K562 (cell line): ENCODE measurements around the gene NUP155. TPM values are rescaled to one million over a fixed set of nuclear protein-coding genes. Genes with fewer than 3 reads are reported as not detected.

Source experiments
- ATAC-seq: fragments of 200-7000 bp; cut with Tn5 transposase; 3 replicates; pipeline ENCODE4 v1.9.1; 2020; ENCODE audit warnings: moderate library complexity
- BruUV-seq: library from RNA; stranded (reverse); fragments of 400-500 nt; replicated peaks from 2 replicates; lab custom pipeline; 2021; lab: Mats Ljungman, UMichigan
- CTCF ChIA-PET: fragments of 300-600 bp; formaldehyde crosslinking; extraction: SDS; loops from one replicate; lab custom pipeline; 2021; ENCODE audit warnings: low intra/inter-chr PET ratio; lab: Yijun Ruan, JAX
- POLR2A ChIA-PET: fragments of 300-600, 350-650 bp; sonication (Branson Sonifier 250); formaldehyde crosslinking; extraction: SDS; loops from one replicate; lab custom pipeline; 2021; ENCODE audit warnings: antibody characterized with exemption, inconsistent platforms; lab: Yijun Ruan, JAX
- DNase-seq, 4 experiments: peaks; one replicate each; pipeline versions ENCODE4 v3.0.0 to v3.0.0-alpha.2; 2011 to 2018; ENCODE audit warnings: low spot score in 3 of 4, mixed read lengths in 3 of 4; ENCODE audit errors: extremely low read depth in 1 of 4
- FAIRE-seq: peaks from 2 replicates; lab custom pipeline; 2011; peaks lifted over from hg19 to GRCh38; lab: Jason Lieb, UNC
- H2AFZ ChIP-seq: 2 replicates; pipeline ENCODE4 v1.6.0; 2011; ENCODE audit warnings: low read depth, low read length, control low read depth, inconsistent platforms
- H3K27ac ChIP-seq: fragments of 200-600 bp; 3 replicates; pipeline ENCODE4 v1.8.0; 2011; ENCODE audit warnings: low read depth, mild to moderate bottlenecking, control low read depth, inconsistent platforms, low read length, moderate library complexity, mixed read lengths; ENCODE audit errors: extremely low read depth
- H3K27me3 ChIP-seq, 2 experiments: fragments of 300-600 bp in 1 of 2; 2 replicates in 1 of 2; 3 replicates in 1 of 2; pipeline versions ENCODE4 v1.6.0 to v1.8.0; 2011; ENCODE audit warnings: inconsistent platforms in 2 of 2, low read length in 2 of 2, mild to moderate bottlenecking in 1 of 2, mixed read lengths in 1 of 2, moderate library complexity in 1 of 2; ENCODE audit not compliant: control insufficient read depth in 2 of 2, insufficient read depth in 2 of 2
- H3K36me3 ChIP-seq: fragments of 300-600 bp; 3 replicates; pipeline ENCODE4 v1.8.0; 2011; ENCODE audit warnings: mild to moderate bottlenecking, low read length, inconsistent platforms; ENCODE audit not compliant: control insufficient read depth, insufficient read depth
- H3K4me1 ChIP-seq, 2 experiments: fragments of 200-600 bp in 1 of 2; replicated peaks in 1 of 2; 2 replicates in 1 of 2; 3 replicates in 1 of 2; pipeline versions ENCODE4 v1.5.1 to v1.8.0; 2011; ENCODE audit warnings: inconsistent platforms in 2 of 2, low read length in 2 of 2, mild to moderate bottlenecking in 1 of 2, mixed read lengths in 1 of 2, moderate library complexity in 1 of 2; ENCODE audit not compliant: control insufficient read depth in 2 of 2, insufficient read depth in 2 of 2
- H3K4me2 ChIP-seq: 2 replicates; pipeline ENCODE4 v1.6.1; 2011; ENCODE audit warnings: low read length, control low read depth, inconsistent platforms, mixed read lengths; ENCODE audit not compliant: insufficient read depth
- H3K4me3 ChIP-seq: fragments of 200-600 bp; sonication (generic), shearing (Covaris generic); 2 replicates; pipeline ENCODE4 v1.5.1; 2016; ENCODE audit warnings: control low read depth, inconsistent platforms
- H3K79me2 ChIP-seq: fragments of 200-600 bp; 3 replicates; pipeline ENCODE4 v1.8.0; 2011; ENCODE audit warnings: low read length, inconsistent platforms; ENCODE audit not compliant: control insufficient read depth, insufficient read depth
- H3K9ac ChIP-seq, 2 experiments: 2 replicates each; pipeline versions ENCODE4 v1.6.0 to v1.6.1; 2011; ENCODE audit warnings: low read depth in 2 of 2, low read length in 2 of 2, control low read depth in 1 of 2, inconsistent platforms in 1 of 2, mild to moderate bottlenecking in 1 of 2, mixed read lengths in 1 of 2; ENCODE audit not compliant: insufficient read depth in 1 of 2
- H3K9me1 ChIP-seq: one replicate; pipeline ENCODE4 v1.6.0; 2011; ENCODE audit warnings: inconsistent platforms, mild to moderate bottlenecking, low read length, moderate library complexity; ENCODE audit not compliant: control insufficient read depth, insufficient read depth
- H3K9me3 ChIP-seq: replicated peaks from 2 replicates; pipeline ENCODE4 v1.5.1; 2011; ENCODE audit warnings: low read depth, low read length, inconsistent platforms; ENCODE audit not compliant: control insufficient read depth, insufficient read depth
- H4K20me1 ChIP-seq: replicated peaks from 2 replicates; pipeline ENCODE4 v1.6.1; 2011; ENCODE audit warnings: low read length, inconsistent platforms, mixed read lengths; ENCODE audit not compliant: control insufficient read depth, insufficient read depth
- CAMTA2 ChIP-seq: fragments of 250-450 bp; sonication (Bioruptor Pico); conservative IDR thresholded peaks from 2 replicates; pipeline ENCODE4 v1.5.1; 2022
- CCAR2 ChIP-seq: fragments of 200-400 bp; formaldehyde crosslinking; IDR thresholded peaks from 2 replicates; pipeline ENCODE4 v1.6.1; 2017; ENCODE audit warnings: mild to moderate bottlenecking, low read depth, low read length
- FOXK2 ChIP-seq, 2 experiments: fragments of 450-650 bp; IDR thresholded peaks in 1 of 2; conservative IDR thresholded peaks in 1 of 2; 2 replicates each; pipeline ENCODE4 v1.6.1; 2016; ENCODE audit warnings: low read depth in 2 of 2, mild to moderate bottlenecking in 1 of 2
- HDAC3 ChIP-seq: fragments of 450-650 bp; IDR thresholded peaks from 2 replicates; pipeline ENCODE4 v1.6.1; 2018; ENCODE audit warnings: borderline replicate concordance, mild to moderate bottlenecking, moderate library complexity; ENCODE audit not compliant: partially characterized antibody
- HIVEP1 ChIP-seq: fragments of 250-450 bp; sonication (Bioruptor Pico); IDR thresholded peaks from 2 replicates; pipeline ENCODE4 v1.4.0; 2020; ENCODE audit warnings: mild to moderate bottlenecking
- POLR2H ChIP-seq: IDR thresholded peaks from 2 replicates; pipeline ENCODE4 v1.6.1; 2016; ENCODE audit warnings: missing genetic modification characterization, low read depth, mild to moderate bottlenecking, control low read depth, missing compliant biosample characterization, moderate library complexity
- PPARD ChIP-seq: fragments of 250-450 bp; sonication (Bioruptor Pico); IDR thresholded peaks from 2 replicates; pipeline ENCODE4 v1.8.0; 2022; ENCODE audit warnings: inconsistent platforms, mild to moderate bottlenecking, moderate library complexity
- RBFOX2 ChIP-seq: fragments of 200-400 bp; formaldehyde crosslinking; IDR thresholded peaks from 2 replicates; pipeline ENCODE4 v1.6.1; 2017; ENCODE audit warnings: low read depth, mild to moderate bottlenecking, low read length, moderate library complexity
- RFX7 ChIP-seq: fragments of 250-450 bp; sonication (Bioruptor Pico); IDR thresholded peaks from 2 replicates; pipeline ENCODE4 v1.5.1; 2021; ENCODE audit warnings: mild to moderate bottlenecking
- SAP30 ChIP-seq: fragments of 200-600 bp; sonication (generic); IDR thresholded peaks from 2 replicates; pipeline ENCODE4 v1.6.1; 2012; ENCODE audit warnings: borderline replicate concordance, low read depth, mild to moderate bottlenecking, moderate library complexity, low read length, control low read depth, inconsistent platforms; ENCODE audit not compliant: insufficient read depth, poor library complexity, severe bottlenecking
- TBL1XR1 ChIP-seq, 2 experiments: IDR thresholded peaks; 2 replicates each; pipeline ENCODE4 v1.6.1; 2012; ENCODE audit warnings: improper control_type of control experiment in 2 of 2, low read length in 2 of 2, mild to moderate bottlenecking in 1 of 2
- ZNF224 ChIP-seq: sonication (generic); formaldehyde crosslinking; IDR thresholded peaks from 2 replicates; pipeline ENCODE4 v1.8.0; 2022; ENCODE audit warnings: mild to moderate bottlenecking, missing genetic modification reagents
- ZNF384 ChIP-seq: IDR thresholded peaks from 2 replicates; pipeline ENCODE4 v1.6.1; 2012; ENCODE audit warnings: low read depth, low read length, improper control_type of control experiment
- ZNF76 ChIP-seq: fragments of 250-450 bp; sonication (Bioruptor Pico); IDR thresholded peaks from 2 replicates; pipeline ENCODE4 v1.4.0; 2020; ENCODE audit warnings: mild to moderate bottlenecking, moderate library complexity, borderline replicate concordance
- WGBS: fragments of 100-300 bp; shearing (Covaris generic); methylation state at CpG from one replicate; pipeline ENCODE4 v1.1.6; 2016; ENCODE audit warnings: low coverage, mixed read lengths; ENCODE audit not compliant: insufficient coverage; ENCODE audit errors: missing lambda C conversion rate; 5-methylcytosine and 5-hydroxymethylcytosine counted together
- in situ Hi-C: fragments of 300-500 bp; cut with MboI; formaldehyde crosslinking; loops from 4 replicates; pipeline ENCODE4 v1.15.0; 2018; ENCODE audit warnings: inconsistent platforms, mixed read lengths
- intact Hi-C: fragments of 100-400 bp; cut with micrococcal nuclease; formaldehyde crosslinking; loops from 2 replicates; pipeline ENCODE4 v1.14.2; 2022
- polyA plus RNA-seq, 8 experiments: library from polyadenylated mRNA; depleted of rRNA in 4 of 8; stranded (reverse) in 5 of 8; unstranded in 3 of 8; fragments of >200 nt; fragmentation: Nextera tagmentation in 2 of 8; fragmentation: Illumina TruSeq in 1 of 8; extraction: Ambion mirVana in 2 of 8; extraction: Trizol in 1 of 8; gene quantifications; 2 replicates each; pipeline versions ENCODE4 v1.2.1 to v1.2.3, GENCODE V29; 2011 to 2014; ENCODE audit warnings: inconsistent platforms in 1 of 8, missing spikeins in 1 of 8
- total RNA-seq, 7 experiments: library from RNA; depleted of rRNA in 6 of 7; stranded (reverse); fragments of >200 nt in 6 of 7; fragmentation: Illumina TruSeq in 2 of 7; extraction: Trizol in 2 of 7; gene quantifications; 2 replicates each; pipeline versions ENCODE4 v1.2.1 to v1.2.3, GENCODE V29; 2011 to 2021; ENCODE audit warnings: low replicate concordance in 1 of 7
- TF ChIP-seq, protein P1 (sequence below), 2 experiments: IDR thresholded peaks; 2 replicates each; pipeline ENCODE4 v1.6.1; 2012; ENCODE audit warnings: improper control_type of control experiment in 2 of 2, low read depth in 2 of 2, low read length in 2 of 2, borderline replicate concordance in 1 of 2
- TF ChIP-seq, protein P2 (sequence below): IDR thresholded peaks from 2 replicates; pipeline ENCODE4 v1.6.1; 2011; ENCODE audit warnings: borderline replicate concordance, low read depth, mild to moderate bottlenecking, moderate library complexity, low read length; ENCODE audit not compliant: insufficient read depth, poor library complexity, severe bottlenecking
- TF ChIP-seq, protein P3 (sequence below): fragments of 450-650 bp; formaldehyde crosslinking; IDR thresholded peaks from 2 replicates; pipeline ENCODE4 v1.4.0; 2020; ENCODE audit warnings: mild to moderate bottlenecking, moderate library complexity

NUP155 gene
- total and polyA plus RNA-seq, 9 of the 15 experiments (the other 6 are each of a cell fraction or from before 2014, with no cell fraction given): 39.3 to 130 (median 77.0) TPM

DNA sequence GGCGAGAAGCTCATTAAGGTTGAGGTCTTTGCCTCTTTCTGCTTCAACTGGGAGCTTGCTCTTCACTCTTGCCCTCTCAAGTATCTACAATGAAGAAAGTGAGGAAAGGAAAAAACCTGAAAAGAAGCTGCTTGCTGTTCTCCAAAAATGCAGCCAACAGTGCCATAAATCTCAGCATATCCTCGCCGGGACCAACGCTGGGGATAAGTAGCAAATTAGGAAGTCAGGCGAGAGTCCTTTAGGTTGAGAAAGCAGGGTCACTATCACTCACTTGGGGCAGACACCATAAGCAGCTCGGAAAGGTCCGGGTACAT is 399 bp downstream of the NUP155 start:
- in situ Hi-C loops (no loop called here), intact Hi-C loops (loop anchor here (10.0 kb wide), 1 partner anchor 496 kb away; the partner anchor contains the start of gene NIPBL)
- Histone ChIP-seq H2AFZ (peak overlapping the region; percentile 84), H3K36me3 (peaks cover 39% of the 10 kb centered on the region), H3K79me2 (peaks cover 54% of the 10 kb centered on the region), H3K9me1 (no peaks in the 10 kb centered on the region), H3K4me2 (peak overlapping the region; percentile 99), H3K4me3 (peak overlapping the region; percentile 89), H3K27me3 (no peaks in the 10 kb centered on the region), H3K9ac (peak overlapping the region; percentile 94 to 96), H3K4me1 (peaks cover 8 to 18% of the 10 kb centered on the region in 2 experiments), H4K20me1 (peaks cover 3% of the 10 kb centered on the region; the same call in 1 of the 2 replicates), H3K9me3 (no peaks in the 10 kb centered on the region), H3K27ac (peak overlapping the region; percentile 85)
- no peak for FAIRE-seq
- POLR2A ChIA-PET: interaction anchor here (0.6 to 3.7 kb wide), 13 partner anchors 9 to 656 kb away, joined by 3 to 19 read pairs (median 4); partner anchors contain the start of gene WDR70
- CTCF ChIA-PET: no interaction called here
- BruUV-seq: no TSS peak
- under 1% methylated on average over 7 of the region's 7 CpGs for WGBS
- DNase-seq: peak in 2 of 4 experiments; percentile 33 to 66
- peak; percentile 66 for ATAC-seq
- TF ChIP-seq HDAC3 (peak; percentile 3), POLR2H (tag) (no peak), CAMTA2 (CRISPR knock-in tag) (peak; percentile 90; the same call in 1 of the 2 replicates), FOXK2 (conservative IDR thresholded peaks at IDR 0.05 in 1 of 2, IDR thresholded peaks at IDR 0.05 in 1 of 2; ENCODE audit: low read depth in 2 of 2) (no peak), RFX7 (CRISPR knock-in tag) (no peak), ZNF76 (CRISPR knock-in tag) (no peak), HIVEP1 (CRISPR knock-in tag) (no peak), SAP30 (peak; percentile 84), CCAR2 (no peak), RBFOX2 (no peak), PPARD (no peak), ZNF224 (CRISPR knock-in tag) (0 out of 2 replicates have a peak, but pooled peaks have one; percentile 33), TBL1XR1 (IDR thresholded peaks at IDR 0.05; ENCODE audit: low read length in 2 of 2) (no peak), ZNF384 (no peak)
- TF ChIP-seq, protein P1, sequence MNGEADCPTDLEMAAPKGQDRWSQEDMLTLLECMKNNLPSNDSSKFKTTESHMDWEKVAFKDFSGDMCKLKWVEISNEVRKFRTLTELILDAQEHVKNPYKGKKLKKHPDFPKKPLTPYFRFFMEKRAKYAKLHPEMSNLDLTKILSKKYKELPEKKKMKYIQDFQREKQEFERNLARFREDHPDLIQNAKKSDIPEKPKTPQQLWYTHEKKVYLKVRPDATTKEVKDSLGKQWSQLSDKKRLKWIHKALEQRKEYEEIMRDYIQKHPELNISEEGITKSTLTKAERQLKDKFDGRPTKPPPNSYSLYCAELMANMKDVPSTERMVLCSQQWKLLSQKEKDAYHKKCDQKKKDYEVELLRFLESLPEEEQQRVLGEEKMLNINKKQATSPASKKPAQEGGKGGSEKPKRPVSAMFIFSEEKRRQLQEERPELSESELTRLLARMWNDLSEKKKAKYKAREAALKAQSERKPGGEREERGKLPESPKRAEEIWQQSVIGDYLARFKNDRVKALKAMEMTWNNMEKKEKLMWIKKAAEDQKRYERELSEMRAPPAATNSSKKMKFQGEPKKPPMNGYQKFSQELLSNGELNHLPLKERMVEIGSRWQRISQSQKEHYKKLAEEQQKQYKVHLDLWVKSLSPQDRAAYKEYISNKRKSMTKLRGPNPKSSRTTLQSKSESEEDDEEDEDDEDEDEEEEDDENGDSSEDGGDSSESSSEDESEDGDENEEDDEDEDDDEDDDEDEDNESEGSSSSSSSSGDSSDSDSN (IDR thresholded peaks at IDR 0.05; ENCODE audit: borderline replicate concordance in 1 of 2, low read depth in 2 of 2, low read length in 2 of 2): 0 out of 4 replicates have a peak, but pooled peaks of 1 of the 2 experiments have one; percentile 19
- TF ChIP-seq, protein P2, sequence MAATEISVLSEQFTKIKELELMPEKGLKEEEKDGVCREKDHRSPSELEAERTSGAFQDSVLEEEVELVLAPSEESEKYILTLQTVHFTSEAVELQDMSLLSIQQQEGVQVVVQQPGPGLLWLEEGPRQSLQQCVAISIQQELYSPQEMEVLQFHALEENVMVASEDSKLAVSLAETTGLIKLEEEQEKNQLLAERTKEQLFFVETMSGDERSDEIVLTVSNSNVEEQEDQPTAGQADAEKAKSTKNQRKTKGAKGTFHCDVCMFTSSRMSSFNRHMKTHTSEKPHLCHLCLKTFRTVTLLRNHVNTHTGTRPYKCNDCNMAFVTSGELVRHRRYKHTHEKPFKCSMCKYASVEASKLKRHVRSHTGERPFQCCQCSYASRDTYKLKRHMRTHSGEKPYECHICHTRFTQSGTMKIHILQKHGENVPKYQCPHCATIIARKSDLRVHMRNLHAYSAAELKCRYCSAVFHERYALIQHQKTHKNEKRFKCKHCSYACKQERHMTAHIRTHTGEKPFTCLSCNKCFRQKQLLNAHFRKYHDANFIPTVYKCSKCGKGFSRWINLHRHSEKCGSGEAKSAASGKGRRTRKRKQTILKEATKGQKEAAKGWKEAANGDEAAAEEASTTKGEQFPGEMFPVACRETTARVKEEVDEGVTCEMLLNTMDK: no peak
- TF ChIP-seq, protein P3, sequence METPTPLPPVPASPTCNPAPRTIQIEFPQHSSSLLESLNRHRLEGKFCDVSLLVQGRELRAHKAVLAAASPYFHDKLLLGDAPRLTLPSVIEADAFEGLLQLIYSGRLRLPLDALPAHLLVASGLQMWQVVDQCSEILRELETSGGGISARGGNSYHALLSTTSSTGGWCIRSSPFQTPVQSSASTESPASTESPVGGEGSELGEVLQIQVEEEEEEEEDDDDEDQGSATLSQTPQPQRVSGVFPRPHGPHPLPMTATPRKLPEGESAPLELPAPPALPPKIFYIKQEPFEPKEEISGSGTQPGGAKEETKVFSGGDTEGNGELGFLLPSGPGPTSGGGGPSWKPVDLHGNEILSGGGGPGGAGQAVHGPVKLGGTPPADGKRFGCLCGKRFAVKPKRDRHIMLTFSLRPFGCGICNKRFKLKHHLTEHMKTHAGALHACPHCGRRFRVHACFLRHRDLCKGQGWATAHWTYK (CRISPR knock-in tag): no peak
